GM10248 (cell line): ENCODE results near the gene NRXN2.
A peak's percentile ranks its signal among the peaks of the same experiment; 100 is the strongest.

Experiments used
- CTCF ChIA-PET: fragments of 300-600 bp; sonication (Branson Sonifier 250); formaldehyde crosslinking; extraction: SDS; loops from one replicate; lab custom pipeline; 2021; ENCODE audit warnings: antibody characterized with exemption; lab: Yijun Ruan, JAX
- POLR2A ChIA-PET: fragments of 350-650 bp; sonication (Branson Sonifier 250); formaldehyde crosslinking; extraction: SDS; loops from one replicate; lab custom pipeline; 2020; ENCODE audit warnings: antibody characterized with exemption; lab: Yijun Ruan, JAX
- DNase-seq: peaks from one replicate; pipeline ENCODE4 v3.0.0; 2012; ENCODE audit errors: extremely low spot score
- TF ChIP-seq, protein P1 (sequence below): IDR thresholded peaks from 2 replicates; pipeline ENCODE4 v1.5.1; 2012; ENCODE audit warnings: mild to moderate bottlenecking, low read depth; ENCODE audit errors: extremely low read depth, missing control alignments, control extremely low read depth

Gene NRXN2

DNA sequence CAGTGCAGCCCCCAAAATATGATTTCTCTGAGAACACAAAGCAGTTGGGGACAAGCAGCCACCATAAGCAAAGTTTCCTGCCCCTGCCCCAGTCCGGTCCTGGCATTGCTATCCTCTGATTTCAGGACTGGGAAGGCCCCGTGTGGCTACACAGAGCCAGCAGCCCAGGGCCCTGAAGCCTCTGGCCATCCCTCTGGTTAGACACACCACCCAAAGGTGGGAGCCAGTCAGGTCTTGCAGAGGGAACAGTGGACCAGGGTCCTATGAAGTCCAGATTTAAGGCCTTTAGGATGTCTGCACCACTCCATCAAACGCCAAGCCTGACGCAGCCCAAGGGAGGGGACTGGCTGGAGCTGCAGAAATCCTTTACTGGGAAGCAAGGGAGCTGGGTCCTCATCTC, 68.6 kb downstream of the NRXN2 start:
- ChIA-PET POLR2A (no interaction called here), CTCF (interaction anchor here (1.5 to 2.2 kb wide), 2 partner anchors 12 to 204 kb away, joined by 4 to 15 read pairs; no protein-coding TSS in a partner anchor)
- TF ChIP-seq, protein P1, sequence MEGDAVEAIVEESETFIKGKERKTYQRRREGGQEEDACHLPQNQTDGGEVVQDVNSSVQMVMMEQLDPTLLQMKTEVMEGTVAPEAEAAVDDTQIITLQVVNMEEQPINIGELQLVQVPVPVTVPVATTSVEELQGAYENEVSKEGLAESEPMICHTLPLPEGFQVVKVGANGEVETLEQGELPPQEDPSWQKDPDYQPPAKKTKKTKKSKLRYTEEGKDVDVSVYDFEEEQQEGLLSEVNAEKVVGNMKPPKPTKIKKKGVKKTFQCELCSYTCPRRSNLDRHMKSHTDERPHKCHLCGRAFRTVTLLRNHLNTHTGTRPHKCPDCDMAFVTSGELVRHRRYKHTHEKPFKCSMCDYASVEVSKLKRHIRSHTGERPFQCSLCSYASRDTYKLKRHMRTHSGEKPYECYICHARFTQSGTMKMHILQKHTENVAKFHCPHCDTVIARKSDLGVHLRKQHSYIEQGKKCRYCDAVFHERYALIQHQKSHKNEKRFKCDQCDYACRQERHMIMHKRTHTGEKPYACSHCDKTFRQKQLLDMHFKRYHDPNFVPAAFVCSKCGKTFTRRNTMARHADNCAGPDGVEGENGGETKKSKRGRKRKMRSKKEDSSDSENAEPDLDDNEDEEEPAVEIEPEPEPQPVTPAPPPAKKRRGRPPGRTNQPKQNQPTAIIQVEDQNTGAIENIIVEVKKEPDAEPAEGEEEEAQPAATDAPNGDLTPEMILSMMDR: no peak
- DNase-seq: no peak

DNA sequence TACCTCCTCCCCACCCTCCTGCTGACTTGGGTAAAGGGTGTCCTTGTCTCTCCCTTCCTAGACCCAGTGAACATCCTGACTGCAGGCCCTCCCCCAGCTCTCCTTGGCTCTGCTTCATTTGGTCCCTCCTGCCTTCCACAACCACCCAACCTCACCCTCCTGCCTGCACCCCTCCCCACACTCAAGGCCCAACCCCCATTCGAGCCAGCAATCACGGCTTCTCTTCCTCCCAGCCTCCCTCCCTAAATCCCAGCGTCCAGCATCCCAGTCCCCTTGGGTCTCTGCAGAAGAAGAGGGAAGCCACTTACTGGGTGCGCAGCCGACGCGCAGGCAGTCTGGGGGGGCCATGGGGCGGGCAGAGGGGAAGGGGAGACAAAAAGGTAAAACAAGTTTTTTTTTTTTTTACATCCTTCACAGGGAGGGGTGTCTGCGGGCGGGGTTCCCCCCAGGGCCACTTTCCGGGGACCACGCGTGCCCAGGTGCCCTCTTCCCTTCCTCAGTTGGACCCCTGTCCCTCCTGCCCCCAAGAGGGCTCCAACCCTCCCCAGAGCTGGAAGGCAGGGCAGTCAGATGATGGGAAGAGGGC, 69.5 kb downstream of the NRXN2 start:
- no peak for DNase-seq
- ChIA-PET CTCF (interaction anchor here (0.9 to 3.1 kb wide), 9 partner anchors 9 to 294 kb away, joined by 3 to 15 read pairs (median 5); no protein-coding TSS in a partner anchor), POLR2A (no interaction called here)
- TF ChIP-seq, protein P1: no peak

DNA sequence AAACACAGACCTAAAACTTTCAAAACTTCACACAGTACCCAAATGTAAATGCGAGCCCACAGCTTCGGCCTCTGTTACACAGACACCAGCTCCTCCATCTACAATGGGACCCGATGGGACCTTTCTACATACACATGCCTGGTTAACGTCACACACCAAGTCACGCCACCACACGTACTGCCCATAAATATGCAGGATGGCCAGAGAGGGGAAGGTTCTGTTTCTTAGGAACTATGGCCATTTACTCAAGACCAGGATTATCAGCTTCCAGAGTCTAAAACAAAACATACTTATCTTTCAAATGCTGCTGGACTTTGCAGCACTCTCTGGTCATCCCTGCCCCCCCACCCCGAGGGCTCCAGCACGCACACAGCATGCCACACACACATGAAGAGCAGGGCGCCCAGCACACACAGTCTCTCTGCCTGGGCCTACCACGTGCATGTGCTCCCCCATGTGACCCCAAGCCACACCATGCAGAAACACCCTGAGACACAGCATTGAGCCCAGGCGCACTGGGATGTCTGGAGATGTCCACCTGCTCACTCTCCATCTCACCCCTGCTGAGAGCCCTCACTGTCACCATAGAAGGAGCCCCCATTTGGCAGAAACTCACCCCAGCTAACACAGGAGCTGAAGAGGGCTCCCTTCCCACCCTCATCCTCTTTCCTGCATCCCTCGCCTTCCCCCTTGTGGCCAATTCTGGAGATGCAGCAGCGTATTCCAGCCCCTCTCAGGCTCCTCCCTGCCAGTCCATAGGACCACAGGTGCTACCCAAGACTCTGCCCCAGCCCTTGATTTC, 70.2 kb downstream of the NRXN2 start:
- TF ChIP-seq, protein P1: peak; percentile 89
- peak; percentile 85 for DNase-seq
- ChIA-PET CTCF (interaction anchor here (0.8 to 3.6 kb wide), 20 partner anchors 8 to 297 kb away, joined by 3 to 22 read pairs (median 4); no protein-coding TSS in a partner anchor), POLR2A (interaction anchor here (0.6 kb wide), 1 partner anchor 122 kb away, joined by 6 read pairs; no protein-coding TSS in a partner anchor)

DNA sequence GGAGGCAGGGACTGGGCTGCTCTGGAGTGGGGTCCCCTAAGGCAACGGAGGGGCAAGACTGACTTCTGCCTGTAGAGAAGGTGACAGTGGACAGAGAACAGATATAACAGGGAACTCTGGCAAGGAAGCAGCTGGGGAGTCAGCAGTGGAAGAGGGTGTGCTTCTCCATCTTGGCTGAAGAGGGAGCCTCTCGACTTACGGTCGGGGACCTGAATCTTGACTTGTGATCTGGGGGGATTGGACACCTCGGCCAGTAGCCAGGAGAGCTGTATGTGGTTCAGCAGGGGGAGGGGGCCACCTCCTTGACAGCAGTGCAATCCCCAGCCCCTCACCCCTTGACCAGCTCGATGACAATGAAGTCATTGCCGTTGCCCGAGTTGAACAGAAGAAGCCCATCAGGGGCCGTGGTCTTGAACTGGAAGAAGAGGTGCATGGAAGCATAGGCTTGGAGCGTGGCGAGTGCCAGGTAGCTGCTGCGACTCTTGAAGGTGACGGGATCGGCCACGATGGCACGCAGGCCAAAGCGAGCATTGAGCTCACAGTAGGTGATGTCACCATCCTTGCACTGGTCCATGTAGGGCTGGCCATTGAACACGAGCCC, 72.0 kb downstream of the NRXN2 start:
- peak; percentile 59 for DNase-seq
- POLR2A ChIA-PET: no interaction called here
- CTCF ChIA-PET: interaction anchor here (1.1 to 3.6 kb wide), 15 partner anchors 8 to 202 kb away, joined by 3 to 22 read pairs (median 6); no protein-coding TSS in a partner anchor
- TF ChIP-seq, protein P1: peak; percentile 31

- TF ChIP-seq, protein P1: peak; percentile 44
- POLR2A ChIA-PET: no interaction called here
- DNase-seq: no peak
- CTCF ChIA-PET: interaction anchor here (0.6 to 3.6 kb wide), 12 partner anchors 9 to 200 kb away, joined by 3 to 18 read pairs (median 4); partner anchors contain the start of gene SF1
Measured at GRCh38 chr11:64649291-64649697, 73.7 kb downstream of the NRXN2 start.

DNA sequence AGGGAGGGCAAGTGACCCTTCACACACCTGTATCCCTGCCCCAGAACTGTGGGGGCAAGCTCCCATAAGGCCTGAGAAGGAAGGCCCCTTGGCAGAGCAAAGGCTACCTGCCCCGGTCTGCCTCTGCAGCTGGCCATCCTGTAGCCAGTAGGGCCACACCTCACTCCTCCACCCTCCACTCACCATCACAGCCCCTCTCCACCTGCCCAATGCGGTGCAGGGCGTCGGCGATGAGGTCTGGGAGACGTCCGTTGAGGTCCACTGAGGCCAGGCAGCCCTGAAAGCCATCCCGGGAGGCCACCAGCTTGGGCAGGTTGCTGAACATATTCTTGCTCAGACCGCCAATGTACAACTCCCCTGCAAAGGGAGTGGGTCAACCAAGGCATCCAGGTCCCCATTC, 74.4 kb downstream of the NRXN2 start:
- POLR2A ChIA-PET: no interaction called here
- DNase-seq: no peak
- CTCF ChIA-PET: interaction anchor here (0.6 to 3.2 kb wide), 5 partner anchors 9 to 199 kb away, joined by 3 to 14 read pairs (median 4); partner anchors contain the start of gene SF1
- TF ChIP-seq, protein P1: no peak
